ENCODE measurements around the gene TREX2. TPM values are rescaled to one million over a fixed set of nuclear protein-coding genes. Genes with fewer than 3 reads are reported as not detected.

The TREX2 gene
- total and polyA plus RNA-seq, 2 experiments from 2014 or later, result 0.81 to 1.7 TPM

GRCh38 chrX:153494541-153495361, 48.9 kb upstream of the TREX2 start, which contains the start of gene BGN:
Gene BGN, plus strand, starts transcription at chrX:153494980. Its CDS starts 9,652 bp downstream, at chrX:153504632.
- H3K36me3 ChIP-seq (ENCODE audit: insufficient read depth), result no peaks in the 10 kb centered on the region
- no peak within 1 kb of the TSS for H2AFZ ChIP-seq
- H3K27me3 ChIP-seq (ENCODE audit: insufficient read depth), result no peaks in the 10 kb centered on the region
- Mint-ChIP-seq H3K4me1 (peaks cover 5% of the 10 kb centered on the region), H3K4me3 (peak within 1 kb of the TSS; percentile 54), H3K27me3 (ENCODE audit: insufficient read depth, low read depth, poor library complexity) (peaks cover 2% of the 10 kb centered on the region), H3K36me3 (ENCODE audit: low read depth) (no peaks in the 10 kb centered on the region), H3K27ac (no peak within 1 kb of the TSS), H3K9me3 (no peaks in the 10 kb centered on the region)
- 0 out of 2 replicates have a peak within 1 kb of the TSS, but pooled peaks have one; percentile 38 for H3K4me3 ChIP-seq
- peak; percentile 52 for DNase-seq (ENCODE audit: low spot score)
- H4K20me1 ChIP-seq (replicated peaks; ENCODE audit: insufficient read depth), result no peaks in the 10 kb centered on the region
- no peaks in the 10 kb centered on the region for H3F3A ChIP-seq (replicated peaks; ENCODE audit: low read depth)
- H3K9me2 ChIP-seq (ENCODE audit: insufficient read depth), result no peaks in the 10 kb centered on the region
- H3K4me1 ChIP-seq (ENCODE audit: insufficient read depth), result no peaks in the 10 kb centered on the region
- no peak within 1 kb of the TSS for H3K27ac ChIP-seq (ENCODE audit: low read depth)
- H3K79me2 ChIP-seq (replicated peaks; ENCODE audit: insufficient read depth), result no peaks in the 10 kb centered on the region
- H3K4me2 ChIP-seq, result peak within 1 kb of the TSS; percentile 66
- TF ChIP-seq CTCF (conservative IDR thresholded peaks at IDR 0.05; ENCODE audit: low read depth in 2 of 2) (peak; percentile 25 to 63; a peak in 2 of 4 replicates), NANOG (IDR thresholded peaks at IDR 0.05; ENCODE audit: borderline replicate concordance) (no peak), ETS1 (IDR thresholded peaks at IDR 0.05) (no peak)
- ATAC-seq, result peak; percentile 66

- Histone ChIP-seq H3K27ac (ENCODE audit: low read depth) (no peak overlapping the region), H2AFZ (no peak overlapping the region), H3K9me2 (ENCODE audit: insufficient read depth) (no peaks in the 10 kb centered on the region), H3K79me2 (replicated peaks; ENCODE audit: insufficient read depth) (no peaks in the 10 kb centered on the region), H3K36me3 (ENCODE audit: insufficient read depth) (no peaks in the 10 kb centered on the region), H4K20me1 (replicated peaks; ENCODE audit: insufficient read depth) (no peaks in the 10 kb centered on the region), H3K4me3 (no peak overlapping the region), H3K4me2 (no peak overlapping the region), H3K4me1 (ENCODE audit: insufficient read depth) (no peaks in the 10 kb centered on the region), H3K27me3 (ENCODE audit: insufficient read depth) (no peaks in the 10 kb centered on the region), H3F3A (replicated peaks; ENCODE audit: low read depth) (no peaks in the 10 kb centered on the region)
- Mint-ChIP-seq H3K27me3 (ENCODE audit: insufficient read depth, low read depth, poor library complexity) (peaks cover 4% of the 10 kb centered on the region), H3K27ac (no peak overlapping the region), H3K4me1 (peaks cover 5% of the 10 kb centered on the region), H3K4me3 (no peak overlapping the region), H3K36me3 (ENCODE audit: low read depth) (no peaks in the 10 kb centered on the region), H3K9me3 (no peaks in the 10 kb centered on the region)
- no peak for ATAC-seq
- no peak for DNase-seq (ENCODE audit: low spot score)
- no peak for TF ChIP-seq ETS1 (IDR thresholded peaks at IDR 0.05)
- no peak for TF ChIP-seq EZH2 (IDR thresholded peaks at IDR 0.05; ENCODE audit: low read depth, unreplicated experiment)
- TF ChIP-seq ZNF114 (CRISPR knock-in tag; IDR thresholded peaks at IDR 0.05), result no peak
- TF ChIP-seq NANOG (IDR thresholded peaks at IDR 0.05; ENCODE audit: borderline replicate concordance), result no peak
- TF ChIP-seq EZH2phosphoT487 (IDR thresholded peaks at IDR 0.05; ENCODE audit: unreplicated experiment), result no peak
- no peak for TF ChIP-seq JUNB (IDR thresholded peaks at IDR 0.05; ENCODE audit: unreplicated experiment)
- TF ChIP-seq STAT1 (IDR thresholded peaks at IDR 0.05; ENCODE audit: unreplicated experiment), result no peak
- TF ChIP-seq REST (IDR thresholded peaks at IDR 0.05; ENCODE audit: unreplicated experiment), result no peak
- no peak for TF ChIP-seq CTCF (conservative IDR thresholded peaks at IDR 0.05; ENCODE audit: low read depth in 2 of 2)
These were observed 48.2 kb upstream of the TREX2 start for GRCh38 chrX:153494061-153494460.

All from GM23338 (cell line).